ENCODE results near the gene KCNF1.

DNA sequence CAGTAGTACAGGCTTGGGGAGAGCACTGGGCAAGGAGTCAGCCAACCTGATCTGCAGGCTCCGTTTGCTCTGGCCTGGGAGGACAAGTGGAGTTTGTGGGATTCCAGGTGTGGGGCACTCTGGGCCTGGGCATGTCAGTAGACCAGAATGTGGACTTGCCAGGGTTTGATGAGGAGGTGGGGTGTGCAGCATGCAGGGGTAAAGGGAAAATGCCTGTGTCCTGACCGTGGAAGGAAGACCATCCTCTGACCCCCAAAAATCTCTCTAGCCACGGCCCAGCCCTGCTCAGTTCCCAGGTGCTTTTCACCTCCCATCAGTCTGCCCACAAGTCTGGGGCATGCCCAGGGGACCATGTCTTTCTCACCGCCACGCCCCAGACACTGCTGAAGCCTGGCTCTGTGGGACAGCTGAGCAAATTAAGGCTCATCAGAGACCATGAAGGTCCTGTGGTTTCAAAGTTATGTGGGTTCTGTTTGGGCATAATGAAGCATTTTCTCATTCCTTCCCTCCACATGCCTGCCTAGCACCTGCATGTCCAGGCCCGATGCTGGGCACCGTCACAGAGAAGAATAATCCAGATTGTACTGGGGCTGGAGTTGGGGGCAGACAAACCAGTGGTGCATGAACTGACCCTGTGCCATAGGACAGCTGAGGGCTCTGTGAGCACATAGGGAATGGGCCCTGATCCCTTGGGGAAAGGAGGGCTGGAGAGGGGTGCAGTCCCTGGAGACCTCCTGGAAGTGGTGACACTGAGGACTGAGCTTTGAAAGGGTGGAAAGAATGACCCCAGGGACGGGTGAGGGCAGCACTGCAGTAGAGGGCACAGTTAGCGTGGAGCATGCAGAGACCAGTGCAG is 6.5 kb upstream of the KCNF1 start:
- TF ChIP-seq, protein P1, sequence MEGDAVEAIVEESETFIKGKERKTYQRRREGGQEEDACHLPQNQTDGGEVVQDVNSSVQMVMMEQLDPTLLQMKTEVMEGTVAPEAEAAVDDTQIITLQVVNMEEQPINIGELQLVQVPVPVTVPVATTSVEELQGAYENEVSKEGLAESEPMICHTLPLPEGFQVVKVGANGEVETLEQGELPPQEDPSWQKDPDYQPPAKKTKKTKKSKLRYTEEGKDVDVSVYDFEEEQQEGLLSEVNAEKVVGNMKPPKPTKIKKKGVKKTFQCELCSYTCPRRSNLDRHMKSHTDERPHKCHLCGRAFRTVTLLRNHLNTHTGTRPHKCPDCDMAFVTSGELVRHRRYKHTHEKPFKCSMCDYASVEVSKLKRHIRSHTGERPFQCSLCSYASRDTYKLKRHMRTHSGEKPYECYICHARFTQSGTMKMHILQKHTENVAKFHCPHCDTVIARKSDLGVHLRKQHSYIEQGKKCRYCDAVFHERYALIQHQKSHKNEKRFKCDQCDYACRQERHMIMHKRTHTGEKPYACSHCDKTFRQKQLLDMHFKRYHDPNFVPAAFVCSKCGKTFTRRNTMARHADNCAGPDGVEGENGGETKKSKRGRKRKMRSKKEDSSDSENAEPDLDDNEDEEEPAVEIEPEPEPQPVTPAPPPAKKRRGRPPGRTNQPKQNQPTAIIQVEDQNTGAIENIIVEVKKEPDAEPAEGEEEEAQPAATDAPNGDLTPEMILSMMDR (IDR thresholded peaks at IDR 0.05), result no peak
- no peak for TF ChIP-seq POLR2A (IDR thresholded peaks at IDR 0.05)
